LHCN-M2 (cell line): ENCODE data around the gene ACSL4. TPM values are rescaled to one million over a fixed set of nuclear protein-coding genes. Genes with fewer than 3 reads are reported as not detected.
"Not testable (repeated sequence)": the region's sequence is repeated elsewhere in the genome, so short reads cannot be mapped to it uniquely, and the experiment has no call there.

Source experiments
- DNase-seq: peaks from one replicate; pipeline ENCODE4 v3.0.0-alpha.2; 2012; ENCODE audit warnings: low read depth
- total RNA-seq: library from RNA; depleted of rRNA; stranded (reverse); fragments of >200 nt; gene quantifications from 2 replicates; pipeline ENCODE4 v1.2.3, GENCODE V29; 2014

ACSL4 gene
- total RNA-seq, 1 experiment from 2014 or later = 109 TPM

DNA sequence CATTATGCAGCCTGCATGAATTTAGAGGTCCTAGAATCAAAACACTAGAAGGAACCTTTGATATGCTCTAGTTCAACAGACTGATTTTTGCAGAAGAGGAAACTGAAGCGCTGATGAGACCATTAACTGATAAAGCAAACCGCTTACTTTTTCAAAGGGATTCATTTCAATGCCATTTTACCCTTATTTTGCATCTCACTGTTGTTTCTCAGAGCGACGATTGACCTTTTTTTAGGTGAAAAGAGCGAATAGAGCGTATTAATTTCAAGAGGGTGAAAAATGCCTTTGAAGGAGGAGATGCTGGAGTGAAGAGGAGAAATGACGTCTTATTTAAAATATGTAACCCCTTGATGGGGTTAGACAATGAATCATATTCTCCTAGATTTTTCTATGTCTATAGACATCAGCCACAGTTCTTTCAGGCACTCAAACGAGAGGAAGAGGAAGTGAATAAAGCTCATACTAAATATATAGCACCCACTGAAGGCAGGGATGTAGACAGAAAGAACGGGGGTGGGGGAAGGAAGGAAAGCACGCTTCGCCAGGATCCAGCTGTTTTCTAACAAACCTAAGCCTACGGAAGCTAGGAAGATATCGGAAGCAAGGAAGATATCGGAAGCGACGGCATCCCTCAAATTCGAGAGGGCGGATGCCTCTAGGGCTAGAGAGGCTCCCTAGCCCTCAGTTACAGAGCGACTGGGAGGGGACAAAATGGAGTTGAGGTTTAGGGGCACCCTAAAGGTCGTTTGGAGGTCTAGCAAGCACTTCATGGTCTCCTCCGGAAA lies 848 bp downstream of the ACSL4 start:
- DNase-seq = peak; percentile 52

DNA sequence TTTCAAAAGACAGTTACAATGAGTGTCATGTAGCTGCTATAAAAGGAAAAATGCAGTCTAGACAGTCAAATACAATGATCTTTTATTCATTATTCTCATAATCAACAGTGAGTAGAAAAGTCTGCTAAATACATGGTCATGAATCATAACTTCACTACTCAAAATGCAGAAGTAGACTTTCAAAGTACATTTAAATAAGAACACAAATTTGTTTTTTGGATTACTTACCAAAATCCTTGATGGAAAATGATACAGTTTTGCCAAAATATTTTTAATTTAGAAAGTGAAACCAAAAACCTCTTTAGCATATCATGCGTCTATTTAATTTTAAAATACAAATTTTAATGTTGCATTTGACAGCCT lies 4.9 kb downstream of the ACSL4 start:
- DNase-seq = no peak

GRCh38 chrX:109724971-109725370 lies 8.1 kb downstream of the ACSL4 start:
- not testable (repeated sequence) for DNase-seq

- DNase-seq = no peak
Measured at GRCh38 chrX:109720947-109721346, 12.1 kb downstream of the ACSL4 start.

GRCh38 chrX:109719264-109719663 lies 13.8 kb downstream of the ACSL4 start:
- DNase-seq = no peak

- DNase-seq = no peak
Measured at GRCh38 chrX:109716431-109717028, 16.5 kb downstream of the ACSL4 start.

DNA sequence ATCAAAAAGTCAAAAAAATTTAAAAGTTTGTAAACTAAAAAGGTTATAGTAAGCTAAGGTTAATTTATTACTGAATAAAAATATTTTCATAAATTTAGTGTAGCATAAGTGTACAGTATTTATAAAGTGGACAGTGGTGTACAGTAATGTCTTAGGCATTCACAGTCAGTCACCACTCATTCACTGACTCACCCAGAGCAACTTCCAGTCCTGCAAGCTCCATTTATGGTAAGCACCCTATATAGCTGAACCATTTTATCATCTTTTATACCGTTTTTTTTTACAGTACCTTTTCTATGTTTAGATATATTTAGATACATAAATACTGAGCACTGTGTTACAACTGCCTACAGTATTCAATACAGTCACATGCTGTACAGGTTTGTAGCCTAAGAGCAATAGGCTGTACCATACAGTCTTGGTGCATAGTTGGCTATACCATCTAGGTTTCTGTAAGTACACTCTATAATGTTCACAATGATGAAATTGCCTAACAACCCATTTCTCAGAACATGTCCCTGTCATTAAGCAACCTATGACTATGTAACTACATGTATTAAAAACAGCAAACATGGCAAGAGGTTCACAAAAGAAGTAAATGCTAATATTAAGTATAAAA lies 18.6 kb downstream of the ACSL4 start:
- peak; percentile 74 for DNase-seq

GRCh38 chrX:109710181-109710580 lies 22.9 kb downstream of the ACSL4 start:
- DNase-seq = peak; percentile 77

DNA sequence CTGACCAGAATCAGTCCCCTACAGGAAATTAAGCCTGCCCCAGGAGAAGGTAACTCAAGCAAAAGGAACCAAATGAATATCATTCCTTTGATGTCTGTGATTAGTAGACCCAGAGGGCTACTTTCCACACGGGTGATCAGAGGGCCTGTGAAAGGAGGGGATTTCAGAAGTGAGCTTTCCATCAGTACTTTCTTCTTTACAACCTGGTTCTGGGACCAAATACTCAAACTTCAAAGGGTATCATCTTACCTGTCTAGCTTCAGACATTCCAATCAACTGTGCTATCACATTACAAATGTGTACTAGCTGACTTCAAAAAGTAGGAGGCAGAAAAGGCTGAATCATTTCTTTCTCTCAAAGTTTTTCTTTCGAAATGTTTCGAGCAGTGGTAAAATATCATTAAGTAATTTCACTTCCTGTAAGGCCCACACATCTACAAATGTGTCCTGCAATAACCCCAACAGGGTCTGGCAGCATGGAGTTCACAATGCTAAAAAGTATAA lies 23.9 kb downstream of the ACSL4 start:
- DNase-seq = peak; percentile 74

DNA sequence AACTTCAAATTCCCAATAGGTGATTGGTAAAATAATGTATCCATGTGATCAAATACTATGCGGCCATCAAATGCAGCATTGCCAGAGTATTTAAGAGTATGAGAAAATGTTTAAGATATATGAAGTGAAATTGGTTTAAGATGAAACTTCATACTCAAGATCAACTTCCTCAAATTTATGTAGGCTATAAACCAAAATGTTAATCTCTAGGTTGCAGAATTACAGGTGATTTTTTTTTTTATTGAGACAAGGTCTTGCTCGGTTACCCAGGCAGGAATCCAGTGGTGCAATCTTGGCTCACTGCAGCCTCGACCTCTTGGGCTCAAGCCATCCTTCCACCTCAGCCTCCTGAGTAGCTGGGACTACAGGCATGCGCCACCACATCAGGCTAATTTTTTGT lies 25.3 kb downstream of the ACSL4 start:
- no peak for DNase-seq

DNA sequence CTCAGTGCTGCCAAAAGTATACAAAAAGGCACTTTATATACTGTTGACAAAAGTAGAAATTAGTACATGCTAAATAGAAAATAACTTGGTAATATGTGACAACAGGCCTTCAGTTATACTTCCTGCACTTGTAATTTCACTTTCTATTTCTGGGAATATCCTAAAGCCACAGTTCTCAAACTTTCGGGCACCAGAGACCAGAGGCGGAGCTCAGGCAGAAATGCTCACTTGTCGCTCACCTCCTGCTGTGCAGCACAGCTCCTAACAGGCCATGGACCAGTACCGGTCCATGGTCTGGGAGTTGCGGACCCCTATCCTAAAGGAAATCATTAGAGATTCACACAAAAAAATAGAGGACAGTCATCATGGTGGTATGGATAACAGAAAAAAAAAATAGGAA lies 25.7 kb downstream of the ACSL4 start:
- no peak for DNase-seq

DNA sequence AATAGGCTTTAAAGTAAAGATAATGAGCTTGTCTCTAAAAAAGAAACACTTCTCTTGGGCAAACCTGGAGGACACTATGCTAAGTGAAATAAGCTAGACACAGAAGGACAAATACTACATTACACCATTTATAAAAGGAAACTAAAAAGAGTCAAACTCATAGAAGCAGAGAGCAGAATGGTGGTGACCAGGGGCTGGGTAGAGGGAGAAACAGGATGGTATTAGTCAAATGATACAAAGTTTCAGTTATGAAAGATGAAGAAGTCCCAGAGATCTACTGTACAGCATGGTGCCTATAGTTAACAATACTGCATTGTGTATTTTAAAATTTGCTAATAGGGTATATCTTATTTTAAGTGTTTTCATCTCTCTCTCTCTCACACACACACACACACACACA lies 28.5 kb downstream of the ACSL4 start:
- DNase-seq = no peak

DNA sequence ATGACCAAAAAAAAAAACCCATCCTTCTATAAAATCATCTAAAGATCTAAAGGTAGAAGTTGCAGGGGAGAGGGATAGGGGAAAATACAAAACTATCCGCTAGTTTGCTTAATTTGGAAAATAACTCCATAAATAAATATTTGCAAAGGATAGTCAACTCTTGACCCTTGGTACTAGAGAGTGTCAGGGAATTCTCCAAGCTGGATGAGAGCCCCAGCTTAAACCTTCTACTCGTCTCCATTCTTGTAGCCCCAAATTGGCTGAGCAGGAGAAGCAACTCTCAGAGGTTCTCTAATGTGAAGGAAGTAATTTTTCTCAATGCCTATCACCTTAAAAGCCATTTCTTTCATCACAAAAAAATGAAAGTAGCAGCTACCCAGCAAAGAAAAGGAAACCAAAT lies 35.2 kb downstream of the ACSL4 start:
- no peak for DNase-seq

DNA sequence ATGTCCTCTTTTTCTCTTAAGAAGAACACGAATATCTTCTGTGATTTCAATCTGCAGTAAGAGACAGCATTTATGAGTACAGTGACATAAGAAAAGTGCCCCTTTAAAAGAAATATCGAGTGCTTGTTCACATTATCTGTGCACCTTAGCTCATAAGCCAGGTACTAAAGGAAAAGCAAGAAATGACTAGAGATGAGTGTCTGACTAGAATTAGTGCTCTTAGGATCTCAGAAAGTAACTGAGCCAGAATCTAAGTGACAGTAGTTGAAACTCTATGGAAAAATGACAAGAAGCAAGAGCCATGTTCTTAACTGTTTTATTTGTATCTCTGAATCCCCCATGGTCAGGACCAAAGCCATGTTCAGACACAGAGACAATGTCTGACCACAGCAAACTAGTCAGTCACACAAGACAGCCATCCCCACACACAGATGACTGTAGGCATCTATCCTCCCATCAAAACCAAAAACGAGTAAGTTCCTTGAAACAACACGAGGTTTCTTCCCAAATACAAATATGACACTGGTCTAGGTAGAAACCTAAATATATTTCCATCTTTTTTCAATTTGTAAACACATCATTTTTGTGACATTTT lies 36.8 kb downstream of the ACSL4 start:
- DNase-seq = no peak

- DNase-seq = no peak
Measured at GRCh38 chrX:109695637-109696036, 37.4 kb downstream of the ACSL4 start.

GRCh38 chrX:109691752-109692151 lies 41.3 kb downstream of the ACSL4 start:
- DNase-seq = no peak

DNA sequence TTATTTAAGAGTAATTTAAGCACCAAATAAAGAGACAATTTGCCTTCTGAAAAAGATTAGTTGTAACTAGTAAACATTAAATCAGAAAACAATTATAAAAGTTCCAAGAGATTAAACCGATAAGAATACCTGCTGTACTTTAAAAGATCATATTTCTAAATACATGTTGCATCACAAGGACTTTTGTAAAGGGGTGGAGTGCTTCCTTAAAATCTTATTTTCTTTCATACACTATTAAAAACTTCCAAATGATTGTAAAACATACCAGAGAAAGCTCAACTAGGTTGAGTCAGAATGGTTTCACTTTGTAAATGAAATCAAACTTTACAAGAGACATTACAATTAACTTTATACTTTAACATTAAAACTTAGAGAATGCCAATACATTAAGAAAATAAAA lies 41.8 kb downstream of the ACSL4 start:
- no peak for DNase-seq

GRCh38 chrX:109687903-109688302 lies 45.2 kb downstream of the ACSL4 start:
- DNase-seq = no peak

- no peak for DNase-seq
Measured at GRCh38 chrX:109685656-109686078, 47.4 kb downstream of the ACSL4 start.

DNA sequence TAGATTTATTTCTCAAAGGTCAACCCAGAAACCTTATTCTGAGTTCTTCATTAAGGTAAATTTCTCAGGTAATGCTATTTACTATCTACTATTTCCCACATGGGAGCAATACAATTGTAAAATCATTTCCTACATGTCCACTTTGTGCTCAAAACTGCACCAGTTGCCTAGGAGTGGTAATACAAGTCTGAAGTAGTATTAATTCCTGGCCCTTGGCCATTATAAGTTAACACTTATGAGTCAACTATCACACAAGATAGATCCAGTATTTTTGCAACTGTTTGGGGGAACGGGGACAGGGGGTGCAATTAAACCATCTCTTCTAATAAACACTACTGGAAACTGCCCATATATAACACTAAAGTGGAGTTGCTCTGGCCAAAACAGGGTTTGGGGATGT lies 48.9 kb downstream of the ACSL4 start:
- peak; percentile 54 for DNase-seq

DNA sequence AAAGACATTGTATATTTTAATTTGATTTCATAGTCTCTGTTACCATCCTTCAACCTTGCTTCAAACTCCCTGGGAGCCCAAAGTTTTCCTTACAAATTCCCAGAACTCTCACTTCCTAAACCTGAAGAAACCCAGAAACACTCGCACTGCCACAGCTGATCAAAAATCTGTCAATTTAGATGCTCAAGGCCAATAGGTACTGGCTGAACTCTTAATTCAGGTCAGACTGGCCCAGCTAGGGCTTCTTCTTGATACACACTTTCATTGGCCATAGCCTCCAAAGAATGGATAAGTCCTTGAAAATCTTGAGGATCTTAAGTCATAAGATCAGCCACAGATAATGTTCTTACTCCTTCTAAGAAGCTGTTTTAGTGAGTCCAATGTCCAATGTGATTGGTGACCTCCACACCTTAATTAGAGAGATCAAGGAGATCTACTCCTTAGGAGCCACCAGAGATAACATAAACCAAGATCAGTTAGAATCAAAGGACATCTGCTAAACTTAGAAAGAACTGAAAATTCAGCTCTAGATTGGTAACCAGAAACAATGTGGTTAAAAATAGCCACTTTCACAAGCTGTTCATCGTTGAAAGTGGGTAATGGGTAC lies 51.5 kb downstream of the ACSL4 start:
- no peak for DNase-seq

- no peak for DNase-seq
Measured at GRCh38 chrX:109679820-109680219, 53.2 kb downstream of the ACSL4 start.
